NCI-H2029 (cell line): ENCODE measurements around the gene TBC1D19.
"Not testable (repeated sequence)": the region's sequence is repeated elsewhere in the genome, so short reads cannot be mapped to it uniquely, and the experiment has no call there.

ENCODE experiments used
- DNase-seq: peaks from one replicate; lab custom pipeline; 2025; lab: John Stamatoyannopoulos, UW

The TBC1D19 gene

GRCh38 chr4:26583865-26584652 lies at the start of gene TBC1D19:
Gene TBC1D19 (plus strand): TSS chr4:26584084. CDS start chr4:26584194, 110 bp downstream.
- peak; percentile 89 for DNase-seq

- no peak for DNase-seq
Observed at GRCh38 chr4:26542991-26543390, 40.9 kb upstream of the TBC1D19 start.

- DNase-seq: no peak
Observed at GRCh38 chr4:26544421-26544820, 39.5 kb upstream of the TBC1D19 start.

- DNase-seq: not testable (repeated sequence)
Observed at GRCh38 chr4:26548379-26548778, 35.5 kb upstream of the TBC1D19 start.

GRCh38 chr4:26557164-26557563 lies 26.7 kb upstream of the TBC1D19 start:
- peak; percentile 13 for DNase-seq

GRCh38 chr4:26558166-26558895 lies 25.6 kb upstream of the TBC1D19 start:
- no peak for DNase-seq

- no peak for DNase-seq
Observed at GRCh38 chr4:26566133-26566532, 17.8 kb upstream of the TBC1D19 start.

- no peak for DNase-seq
Observed at GRCh38 chr4:26568446-26568994, 15.4 kb upstream of the TBC1D19 start.

- DNase-seq: no peak
Observed at GRCh38 chr4:26570596-26570995, 13.3 kb upstream of the TBC1D19 start.

- no peak for DNase-seq
Observed at GRCh38 chr4:26573389-26573794, 10.5 kb upstream of the TBC1D19 start.

- no peak for DNase-seq
Observed at GRCh38 chr4:26574563-26574962, 9.3 kb upstream of the TBC1D19 start.

GRCh38 chr4:26576231-26576739 lies 7.6 kb upstream of the TBC1D19 start:
- DNase-seq: no peak

GRCh38 chr4:26577066-26577465 lies 6.8 kb upstream of the TBC1D19 start:
- DNase-seq: no peak

- DNase-seq: no peak
Observed at GRCh38 chr4:26579169-26579568, 4.7 kb upstream of the TBC1D19 start.

- DNase-seq: not testable (repeated sequence)
Observed at GRCh38 chr4:26581341-26581740, 2.5 kb upstream of the TBC1D19 start.

- DNase-seq: peak; percentile 74
Observed at GRCh38 chr4:26583538-26583864, 383 bp upstream of the TBC1D19 start.

GRCh38 chr4:26584725-26585124 lies 841 bp downstream of the TBC1D19 start:
- DNase-seq: no peak

GRCh38 chr4:26589705-26590104 lies 5.8 kb downstream of the TBC1D19 start:
- no peak for DNase-seq

GRCh38 chr4:26590639-26591038 lies 6.8 kb downstream of the TBC1D19 start:
- no peak for DNase-seq

GRCh38 chr4:26593557-26593956 lies 9.7 kb downstream of the TBC1D19 start:
- not testable (repeated sequence) for DNase-seq

- DNase-seq: no peak
Observed at GRCh38 chr4:26594371-26594770, 10.5 kb downstream of the TBC1D19 start.

- no peak for DNase-seq
Observed at GRCh38 chr4:26594778-26595177, 10.9 kb downstream of the TBC1D19 start.

GRCh38 chr4:26596843-26597242 lies 13.0 kb downstream of the TBC1D19 start:
- DNase-seq: no peak
